Measurements from ENCODE around the gene RBMS2.

DNA sequence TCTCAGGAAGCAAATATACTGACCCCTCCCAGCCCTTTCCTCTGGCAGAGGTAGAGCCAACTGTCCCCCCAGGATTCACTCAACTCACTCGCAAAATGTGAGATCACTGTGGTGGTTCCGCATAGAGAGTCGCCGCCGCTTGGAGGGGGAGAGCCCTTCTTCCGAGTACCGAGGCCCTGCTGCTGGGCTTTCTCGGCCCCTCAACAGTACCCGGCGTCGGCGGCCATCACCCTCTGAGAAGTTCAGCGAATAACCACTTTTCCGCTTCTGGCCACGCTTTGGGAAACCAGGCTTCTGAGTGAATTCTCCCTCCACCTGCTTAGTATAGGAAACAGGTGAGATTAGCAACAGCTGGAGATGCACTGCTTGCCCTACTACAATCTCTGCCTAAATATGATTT is 77.4 kb downstream of the RBMS2 start:
- no peak for TF ChIP-seq ZBTB1 (tag by site-specific recombination; IDR thresholded peaks at IDR 0.05)
- TF ChIP-seq ZNF629 (tag by site-specific recombination; IDR thresholded peaks at IDR 0.05): no peak
- no peak for TF ChIP-seq ZNF707 (tag by site-specific recombination; IDR thresholded peaks at IDR 0.05)
- TF ChIP-seq, protein P1, sequence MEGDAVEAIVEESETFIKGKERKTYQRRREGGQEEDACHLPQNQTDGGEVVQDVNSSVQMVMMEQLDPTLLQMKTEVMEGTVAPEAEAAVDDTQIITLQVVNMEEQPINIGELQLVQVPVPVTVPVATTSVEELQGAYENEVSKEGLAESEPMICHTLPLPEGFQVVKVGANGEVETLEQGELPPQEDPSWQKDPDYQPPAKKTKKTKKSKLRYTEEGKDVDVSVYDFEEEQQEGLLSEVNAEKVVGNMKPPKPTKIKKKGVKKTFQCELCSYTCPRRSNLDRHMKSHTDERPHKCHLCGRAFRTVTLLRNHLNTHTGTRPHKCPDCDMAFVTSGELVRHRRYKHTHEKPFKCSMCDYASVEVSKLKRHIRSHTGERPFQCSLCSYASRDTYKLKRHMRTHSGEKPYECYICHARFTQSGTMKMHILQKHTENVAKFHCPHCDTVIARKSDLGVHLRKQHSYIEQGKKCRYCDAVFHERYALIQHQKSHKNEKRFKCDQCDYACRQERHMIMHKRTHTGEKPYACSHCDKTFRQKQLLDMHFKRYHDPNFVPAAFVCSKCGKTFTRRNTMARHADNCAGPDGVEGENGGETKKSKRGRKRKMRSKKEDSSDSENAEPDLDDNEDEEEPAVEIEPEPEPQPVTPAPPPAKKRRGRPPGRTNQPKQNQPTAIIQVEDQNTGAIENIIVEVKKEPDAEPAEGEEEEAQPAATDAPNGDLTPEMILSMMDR (tag by site-specific recombination; IDR thresholded peaks at IDR 0.05): no peak
- TF ChIP-seq ZFP41 (tag by site-specific recombination; IDR thresholded peaks at IDR 0.05; ENCODE audit: borderline replicate concordance): no peak
- TF ChIP-seq ZNF473 (tag by site-specific recombination; IDR thresholded peaks at IDR 0.05): no peak
- TF ChIP-seq ZNF658 (tag by site-specific recombination; IDR thresholded peaks at IDR 0.05): no peak
- no peak for TF ChIP-seq ZNF843 (tag by site-specific recombination; IDR thresholded peaks at IDR 0.05)
- no peak for TF ChIP-seq ZNF274 (IDR thresholded peaks at IDR 0.05; ENCODE audit: low read length)
- no peak for TF ChIP-seq ZNF274 (tag by site-specific recombination; IDR thresholded peaks at IDR 0.05; ENCODE audit: borderline replicate concordance)
- TF ChIP-seq, protein P2, sequence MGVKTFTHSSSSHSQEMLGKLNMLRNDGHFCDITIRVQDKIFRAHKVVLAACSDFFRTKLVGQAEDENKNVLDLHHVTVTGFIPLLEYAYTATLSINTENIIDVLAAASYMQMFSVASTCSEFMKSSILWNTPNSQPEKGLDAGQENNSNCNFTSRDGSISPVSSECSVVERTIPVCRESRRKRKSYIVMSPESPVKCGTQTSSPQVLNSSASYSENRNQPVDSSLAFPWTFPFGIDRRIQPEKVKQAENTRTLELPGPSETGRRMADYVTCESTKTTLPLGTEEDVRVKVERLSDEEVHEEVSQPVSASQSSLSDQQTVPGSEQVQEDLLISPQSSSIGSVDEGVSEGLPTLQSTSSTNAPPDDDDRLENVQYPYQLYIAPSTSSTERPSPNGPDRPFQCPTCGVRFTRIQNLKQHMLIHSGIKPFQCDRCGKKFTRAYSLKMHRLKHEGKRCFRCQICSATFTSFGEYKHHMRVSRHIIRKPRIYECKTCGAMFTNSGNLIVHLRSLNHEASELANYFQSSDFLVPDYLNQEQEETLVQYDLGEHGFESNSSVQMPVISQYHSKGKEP (tag by site-specific recombination; IDR thresholded peaks at IDR 0.05): no peak

Data from HEK293 (cell line).